BE2C (cell line): ENCODE results near the gene ETV6.

Experiments
- DNase-seq: peaks from one replicate; pipeline ENCODE4 v3.0.0-alpha.2; 2020
- H3K27me3 ChIP-seq: fragments of 250-450 bp; sonication (Bioruptor Pico); 2 replicates; pipeline ENCODE4 v1.5.1; 2020; ENCODE audit warnings: mild to moderate bottlenecking
- H3K36me3 ChIP-seq: fragments of 250-450 bp; sonication (Bioruptor Pico); 2 replicates; pipeline ENCODE4 v1.5.1; 2020; ENCODE audit warnings: mild to moderate bottlenecking
- H3K4me1 ChIP-seq: fragments of 250-450 bp; sonication (Bioruptor Pico); 2 replicates; pipeline ENCODE4 v1.5.1; 2020
- H3K4me3 ChIP-seq: 2 replicates; pipeline ENCODE4 v1.5.1; 2011; ENCODE audit warnings: low read depth, low read length
- H3K9me3 ChIP-seq: fragments of 250-450 bp; sonication (Bioruptor Pico); 2 replicates; pipeline ENCODE4 v1.5.1; 2020
- TF ChIP-seq, protein P1 (sequence below): IDR thresholded peaks from 2 replicates; pipeline ENCODE4 v1.5.1; 2012; ENCODE audit warnings: mild to moderate bottlenecking, low read depth, low read length

Gene ETV6

DNA sequence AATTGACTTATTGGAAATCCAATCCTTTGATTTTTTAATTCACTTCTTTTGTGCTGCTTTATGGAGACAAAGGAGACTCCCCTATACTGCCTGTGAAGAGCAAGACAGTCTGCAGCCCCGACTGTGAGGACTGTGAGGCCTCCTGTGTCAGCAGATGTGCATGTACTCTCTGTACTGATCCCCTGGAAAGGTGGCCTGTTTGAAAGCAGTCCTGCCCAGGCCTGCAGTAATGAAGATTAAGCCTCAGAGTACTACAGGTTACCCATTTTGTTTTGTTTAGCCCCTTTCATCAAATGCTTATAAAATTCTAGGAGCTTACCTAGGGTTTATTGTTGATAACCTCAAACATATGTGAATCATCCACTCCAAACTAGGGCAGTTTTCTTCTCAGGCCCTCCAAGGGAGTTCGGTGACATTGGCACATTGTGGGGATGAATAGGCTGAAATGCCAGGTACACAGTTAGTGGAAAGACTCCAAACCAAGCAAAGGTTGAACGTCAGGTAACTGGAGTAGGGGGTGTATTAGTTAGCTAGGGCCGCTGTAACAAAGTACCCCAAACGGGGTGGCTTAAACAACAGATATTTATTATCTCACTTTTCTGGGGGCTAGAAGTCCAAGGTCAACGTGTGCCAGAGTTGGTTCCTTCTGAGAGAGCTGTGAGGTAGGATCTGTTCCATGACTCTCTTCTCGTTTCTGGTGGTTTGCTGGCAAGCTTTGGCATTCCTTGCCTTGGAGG, 212.6 kb downstream of the ETV6 start:
- no peaks in the 10 kb centered on the region; the same call in 1 of the 2 replicates for H3K36me3 ChIP-seq
- DNase-seq: no peak
- no peak overlapping the region for H3K4me3 ChIP-seq
- TF ChIP-seq, protein P1, sequence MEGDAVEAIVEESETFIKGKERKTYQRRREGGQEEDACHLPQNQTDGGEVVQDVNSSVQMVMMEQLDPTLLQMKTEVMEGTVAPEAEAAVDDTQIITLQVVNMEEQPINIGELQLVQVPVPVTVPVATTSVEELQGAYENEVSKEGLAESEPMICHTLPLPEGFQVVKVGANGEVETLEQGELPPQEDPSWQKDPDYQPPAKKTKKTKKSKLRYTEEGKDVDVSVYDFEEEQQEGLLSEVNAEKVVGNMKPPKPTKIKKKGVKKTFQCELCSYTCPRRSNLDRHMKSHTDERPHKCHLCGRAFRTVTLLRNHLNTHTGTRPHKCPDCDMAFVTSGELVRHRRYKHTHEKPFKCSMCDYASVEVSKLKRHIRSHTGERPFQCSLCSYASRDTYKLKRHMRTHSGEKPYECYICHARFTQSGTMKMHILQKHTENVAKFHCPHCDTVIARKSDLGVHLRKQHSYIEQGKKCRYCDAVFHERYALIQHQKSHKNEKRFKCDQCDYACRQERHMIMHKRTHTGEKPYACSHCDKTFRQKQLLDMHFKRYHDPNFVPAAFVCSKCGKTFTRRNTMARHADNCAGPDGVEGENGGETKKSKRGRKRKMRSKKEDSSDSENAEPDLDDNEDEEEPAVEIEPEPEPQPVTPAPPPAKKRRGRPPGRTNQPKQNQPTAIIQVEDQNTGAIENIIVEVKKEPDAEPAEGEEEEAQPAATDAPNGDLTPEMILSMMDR: no peak
- peaks cover 9% of the 10 kb centered on the region for H3K4me1 ChIP-seq
- H3K9me3 ChIP-seq: no peaks in the 10 kb centered on the region
- no peaks in the 10 kb centered on the region for H3K27me3 ChIP-seq

DNA sequence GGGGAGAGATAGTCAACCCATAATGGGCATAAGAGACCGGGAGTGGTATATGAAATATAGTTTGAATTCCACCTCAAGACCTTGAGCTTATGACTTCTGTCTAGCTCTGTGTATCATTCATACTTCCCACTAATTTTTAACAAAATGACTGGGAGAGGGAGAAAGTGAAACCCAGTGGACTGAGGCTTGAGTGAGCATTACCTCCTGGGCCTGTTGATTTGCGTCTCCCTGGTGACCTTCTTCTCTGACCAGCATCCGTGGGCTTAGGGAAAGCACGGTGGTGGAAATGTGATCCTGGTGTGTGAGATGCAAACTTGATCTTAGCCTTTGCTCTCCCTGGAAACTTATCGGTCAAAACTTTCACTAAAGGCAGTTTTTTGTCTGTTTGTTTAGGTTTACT, 213.3 kb downstream of the ETV6 start:
- TF ChIP-seq, protein P1: no peak
- Histone ChIP-seq H3K36me3 (no peaks in the 10 kb centered on the region; the same call in 1 of the 2 replicates), H3K27me3 (no peaks in the 10 kb centered on the region), H3K9me3 (no peaks in the 10 kb centered on the region), H3K4me3 (no peak overlapping the region), H3K4me1 (peaks cover 9% of the 10 kb centered on the region)
- DNase-seq: no peak

DNA sequence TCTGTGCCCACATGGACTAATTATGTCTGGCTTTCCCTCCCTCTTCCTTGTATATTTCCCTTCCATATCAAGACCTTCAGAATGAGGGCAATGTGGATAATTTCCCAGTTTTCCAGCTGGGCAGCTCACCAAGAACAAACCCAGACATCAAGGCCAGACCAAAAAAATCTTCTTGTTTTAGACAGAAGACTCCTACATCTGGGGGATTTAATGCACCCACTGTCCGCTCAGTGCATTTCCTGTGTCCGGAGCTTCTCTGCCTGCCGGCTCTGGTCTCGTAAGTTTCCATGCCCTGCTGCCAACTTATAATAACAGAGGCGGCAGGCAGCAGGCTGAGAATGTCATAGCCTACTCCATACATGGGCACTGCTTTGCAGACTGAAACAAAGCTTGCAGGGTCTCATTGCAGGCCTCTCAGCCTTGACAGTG, 214.0 kb downstream of the ETV6 start:
- H3K36me3 ChIP-seq: no peaks in the 10 kb centered on the region; the same call in 1 of the 2 replicates

DNA sequence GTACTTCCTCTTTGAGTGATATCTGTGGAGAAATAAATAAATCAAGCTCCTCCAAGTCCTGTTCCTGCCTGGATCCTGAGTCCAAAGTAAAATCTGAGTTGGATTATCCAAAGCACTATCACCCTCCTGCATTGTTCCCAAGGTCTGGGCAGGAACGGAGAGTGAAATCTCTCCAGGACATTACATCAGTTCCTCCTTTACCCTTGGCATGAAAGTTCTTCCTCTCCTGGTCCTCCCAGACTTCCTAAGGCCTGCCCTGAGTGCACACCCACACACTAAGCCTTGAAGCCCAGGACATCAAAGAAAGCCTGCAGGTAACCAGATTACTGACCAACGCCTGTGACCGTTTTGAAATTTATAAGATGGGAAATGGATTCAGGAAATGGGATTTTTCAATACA, 214.5 kb downstream of the ETV6 start:
- Histone ChIP-seq H3K36me3 (no peaks in the 10 kb centered on the region; the same call in 1 of the 2 replicates), H3K4me1 (peaks cover 9% of the 10 kb centered on the region), H3K4me3 (no peak overlapping the region), H3K9me3 (no peaks in the 10 kb centered on the region), H3K27me3 (no peaks in the 10 kb centered on the region)
- TF ChIP-seq, protein P1: no peak
- no peak for DNase-seq

More for the DNA sequence above, 214.0 kb downstream of the ETV6 start:
- H3K4me3 ChIP-seq: no peak overlapping the region
- H3K9me3 ChIP-seq: no peaks in the 10 kb centered on the region
- peak; percentile 35 for DNase-seq
- TF ChIP-seq, protein P1: no peak
- peaks cover 9% of the 10 kb centered on the region for H3K4me1 ChIP-seq
- no peaks in the 10 kb centered on the region for H3K27me3 ChIP-seq

DNA sequence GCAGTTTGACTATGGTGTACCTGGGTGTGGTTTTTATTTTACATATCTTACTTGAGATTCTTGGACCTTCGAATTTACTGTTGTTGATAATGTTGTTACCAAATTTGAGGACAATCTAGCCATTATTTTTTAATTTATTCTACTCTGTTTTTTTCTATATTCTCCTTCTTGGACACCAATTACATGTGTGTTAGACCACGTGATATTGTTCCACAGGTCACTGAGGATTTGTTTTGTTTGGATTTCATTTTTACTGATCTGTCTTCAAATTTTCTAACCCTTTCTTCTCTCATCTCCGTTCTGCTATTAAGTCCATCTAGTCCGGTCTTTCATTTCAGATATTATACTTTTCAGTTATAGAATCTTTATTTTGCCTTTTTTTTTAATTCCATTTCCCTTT, 216.3 kb downstream of the ETV6 start:
- Histone ChIP-seq H3K9me3 (no peaks in the 10 kb centered on the region), H3K4me1 (peaks cover 9% of the 10 kb centered on the region), H3K36me3 (no peaks in the 10 kb centered on the region; the same call in 1 of the 2 replicates), H3K27me3 (no peaks in the 10 kb centered on the region), H3K4me3 (no peak overlapping the region)
- DNase-seq: no peak
- TF ChIP-seq, protein P1: no peak

DNA sequence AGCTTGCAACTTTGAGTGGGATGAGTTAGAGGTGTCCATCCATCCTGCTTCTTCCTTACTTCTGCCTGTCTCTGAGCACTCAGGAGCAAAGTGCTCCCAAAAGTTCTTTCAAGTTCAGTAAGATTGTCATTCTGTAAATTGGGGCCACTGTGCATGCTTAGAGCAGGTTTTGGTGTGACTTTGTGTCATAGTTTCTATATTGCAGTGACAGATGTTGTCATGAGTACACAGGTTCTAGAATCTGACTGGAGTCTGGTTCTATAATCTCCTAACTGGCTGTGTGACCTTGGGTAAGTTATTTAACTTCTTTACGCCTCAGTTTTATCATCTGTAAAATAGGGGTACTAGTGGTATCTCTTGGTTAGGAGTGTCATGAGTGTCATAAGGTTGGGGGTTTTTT, 218.6 kb downstream of the ETV6 start:
- no peaks in the 10 kb centered on the region for H3K36me3 ChIP-seq
- TF ChIP-seq, protein P1: no peak

More for the DNA sequence above, 218.6 kb downstream of the ETV6 start:
- H3K27me3 ChIP-seq: no peaks in the 10 kb centered on the region
- H3K4me3 ChIP-seq: no peak overlapping the region
- H3K4me1 ChIP-seq: peaks cover 9% of the 10 kb centered on the region
- no peak for DNase-seq
- H3K9me3 ChIP-seq: no peaks in the 10 kb centered on the region
